PC-3 (cell line): ENCODE measurements around the gene SEC22C. TPM values are rescaled to one million over a fixed set of nuclear protein-coding genes. Genes with fewer than 3 reads are reported as not detected.

ENCODE experiments used
- ATAC-seq: fragments of 200-7000 bp; cut with Tn5 transposase; 2 replicates; pipeline ENCODE4 v1.9.1; 2020; ENCODE audit warnings: mild to moderate bottlenecking, moderate library complexity
- BruUV-seq: library from RNA; stranded (reverse); fragments of 400-500 nt; replicated peaks from 2 replicates; lab custom pipeline; 2021; lab: Mats Ljungman, UMichigan
- CTCF ChIA-PET: fragments of 300-600 bp; sonication (Branson Sonifier 250); formaldehyde crosslinking; loops from one replicate; lab custom pipeline; 2022; ENCODE audit warnings: antibody characterized with exemption; lab: Charles Lee
- POLR2A ChIA-PET: fragments of 300-600 bp; sonication (Branson Sonifier 250); formaldehyde crosslinking; loops from one replicate; lab custom pipeline; 2022; ENCODE audit warnings: antibody characterized with exemption; ENCODE audit not compliant: unreplicated experiment; lab: Charles Lee
- DNase-seq: peaks from one replicate; pipeline ENCODE4 v3.0.0-alpha.2; 2015
- H2AFZ ChIP-seq: fragments of 300-600 bp; sonication (generic); 2 replicates; pipeline ENCODE4 v1.6.0; 2016; ENCODE audit warnings: antibody characterized with exemption, low read length
- H3F3A ChIP-seq: fragments of 300-600 bp; sonication (generic); one replicate; pipeline ENCODE4 v1.6.0; 2017; ENCODE audit warnings: antibody characterized with exemption, low read length, control low read depth, mild to moderate bottlenecking; ENCODE audit not compliant: unreplicated experiment
- H3K27ac ChIP-seq: fragments of 300-600 bp; sonication (generic); 2 replicates; pipeline ENCODE4 v1.5.1; 2016; ENCODE audit warnings: mild to moderate bottlenecking, low read length
- H3K27me3 ChIP-seq: fragments of 300-600 bp; sonication (generic); 2 replicates; pipeline ENCODE4 v1.6.1; 2016; ENCODE audit warnings: low read length, mixed read lengths
- H3K36me3 ChIP-seq: fragments of 300-600 bp; sonication (generic); 2 replicates; pipeline ENCODE4 v1.6.1; 2016; ENCODE audit warnings: low read depth, mixed run types, low read length, mixed read lengths
- H3K4me1 ChIP-seq: fragments of 300-600 bp; sonication (generic); 2 replicates; pipeline ENCODE4 v1.5.1; 2016; ENCODE audit warnings: low read length; ENCODE audit not compliant: insufficient read depth
- H3K4me2 ChIP-seq: fragments of 300-600 bp; sonication (generic); 2 replicates; pipeline ENCODE4 v1.6.0; 2016; ENCODE audit warnings: low read length
- H3K4me3 ChIP-seq: fragments of 300-600 bp; sonication (generic); 2 replicates; pipeline ENCODE4 v1.5.1; 2016; ENCODE audit warnings: mild to moderate bottlenecking, low read length, mixed read lengths
- H3K79me2 ChIP-seq: fragments of 300-600 bp; sonication (generic); 2 replicates; pipeline ENCODE4 v1.6.1; 2017; ENCODE audit warnings: low read length, mixed read lengths
- H3K9ac ChIP-seq: fragments of 300-600 bp; sonication (generic); 2 replicates; pipeline ENCODE4 v1.6.0; 2016; ENCODE audit warnings: mild to moderate bottlenecking, low read length
- H3K9me2 ChIP-seq: fragments of 300-600 bp; sonication (generic); replicated peaks from 2 replicates; pipeline ENCODE4 v1.6.1; 2016; ENCODE audit warnings: mixed run types, low read length, mixed read lengths
- H3K9me3 ChIP-seq: fragments of 300-600 bp; sonication (generic); 2 replicates; pipeline ENCODE4 v1.6.1; 2016; ENCODE audit warnings: low read length, mixed read lengths
- H4K20me1 ChIP-seq: fragments of 300-600 bp; sonication (generic); 2 replicates; pipeline ENCODE4 v1.6.1; 2016; ENCODE audit warnings: low read length, mixed read lengths
- CTCF ChIP-seq: fragments of 300-600 bp; sonication (generic); conservative IDR thresholded peaks from 2 replicates; pipeline ENCODE4 v1.5.1; 2017; ENCODE audit warnings: antibody characterized with exemption, low read depth, mild to moderate bottlenecking, low read length
- EZH2 ChIP-seq: fragments of 300-600 bp; sonication (generic); IDR thresholded peaks from one replicate; pipeline ENCODE4 v1.6.1; 2017; ENCODE audit warnings: antibody characterized with exemption, mild to moderate bottlenecking, low read length; ENCODE audit not compliant: unreplicated experiment
- EZH2phosphoT487 ChIP-seq: fragments of 300-600 bp; sonication (generic); IDR thresholded peaks from 2 replicates; pipeline ENCODE4 v1.6.1; 2018; ENCODE audit warnings: mild to moderate bottlenecking, antibody characterized with exemption, low read length, borderline replicate concordance
- intact Hi-C: fragments of 100-400 bp; cut with micrococcal nuclease; formaldehyde crosslinking; loops from 2 replicates; pipeline ENCODE4 v1.9.0; 2023
- total RNA-seq: library from RNA; depleted of rRNA; stranded (reverse); fragments of >200 nt; gene quantifications from 2 replicates; pipeline ENCODE4 v1.2.3, GENCODE V29; 2014

Gene SEC22C
- total RNA-seq, 1 experiment from 2014 or later: 63.3 TPM

- intact Hi-C loops: no loop called here
- BruUV-seq: no TSS peak
- H3K27ac ChIP-seq: no peak overlapping the region
- no peaks in the 10 kb centered on the region for H4K20me1 ChIP-seq
- H3K27me3 ChIP-seq: no peaks in the 10 kb centered on the region
- H3K9me2 ChIP-seq: no peaks in the 10 kb centered on the region
- H3F3A ChIP-seq: no peaks in the 10 kb centered on the region
- H3K36me3 ChIP-seq: no peaks in the 10 kb centered on the region
- H3K9ac ChIP-seq: no peak overlapping the region
- H3K4me1 ChIP-seq: no peaks in the 10 kb centered on the region
- TF ChIP-seq EZH2phosphoT487 (no peak), EZH2 (no peak), CTCF (no peak)
- POLR2A ChIA-PET: no interaction called here
- H3K9me3 ChIP-seq: no peaks in the 10 kb centered on the region
- CTCF ChIA-PET: no interaction called here
- no peak overlapping the region for H3K4me2 ChIP-seq
- H3K4me3 ChIP-seq: no peak overlapping the region
- H2AFZ ChIP-seq: no peak overlapping the region
- no peaks in the 10 kb centered on the region for H3K79me2 ChIP-seq
- ATAC-seq: no peak
- no peak for DNase-seq
Observed at GRCh38 chr3:42532229-42532628, 49.5 kb downstream of the SEC22C start.

DNA sequence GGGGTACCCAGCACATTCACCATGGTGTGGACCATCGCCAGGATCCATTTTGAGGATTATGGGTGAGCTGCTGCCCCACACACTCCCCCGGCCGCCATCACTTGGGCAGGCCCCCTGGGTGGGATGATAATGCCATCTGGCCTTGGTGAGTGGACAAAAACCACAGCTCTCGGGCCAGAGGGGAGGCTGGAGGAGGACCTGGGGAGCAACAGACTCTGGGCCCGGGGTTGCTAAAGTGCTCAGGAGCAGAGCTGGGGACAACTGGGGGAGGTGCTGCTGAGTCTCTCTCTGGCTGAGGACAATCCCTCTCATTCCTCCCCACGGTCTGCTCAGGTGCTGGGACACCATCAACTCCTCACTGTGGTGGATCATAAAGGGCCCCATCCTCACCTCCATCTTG is 50.3 kb downstream of the SEC22C start:
- ChIA-PET CTCF (no interaction called here), POLR2A (no interaction called here)
- intact Hi-C loops: no loop called here
- TF ChIP-seq EZH2phosphoT487: no peak
- TF ChIP-seq CTCF: no peak
- no peak for TF ChIP-seq EZH2
- no TSS peak for BruUV-seq
- Histone ChIP-seq H3K9ac (no peak overlapping the region), H3K79me2 (no peaks in the 10 kb centered on the region), H4K20me1 (no peaks in the 10 kb centered on the region), H3K9me3 (no peaks in the 10 kb centered on the region), H3K9me2 (no peaks in the 10 kb centered on the region), H3F3A (no peaks in the 10 kb centered on the region), H3K4me1 (no peaks in the 10 kb centered on the region), H3K4me2 (no peak overlapping the region), H2AFZ (no peak overlapping the region), H3K36me3 (no peaks in the 10 kb centered on the region), H3K27me3 (no peaks in the 10 kb centered on the region), H3K27ac (no peak overlapping the region), H3K4me3 (no peak overlapping the region)
- ATAC-seq: no peak
- no peak for DNase-seq

DNA sequence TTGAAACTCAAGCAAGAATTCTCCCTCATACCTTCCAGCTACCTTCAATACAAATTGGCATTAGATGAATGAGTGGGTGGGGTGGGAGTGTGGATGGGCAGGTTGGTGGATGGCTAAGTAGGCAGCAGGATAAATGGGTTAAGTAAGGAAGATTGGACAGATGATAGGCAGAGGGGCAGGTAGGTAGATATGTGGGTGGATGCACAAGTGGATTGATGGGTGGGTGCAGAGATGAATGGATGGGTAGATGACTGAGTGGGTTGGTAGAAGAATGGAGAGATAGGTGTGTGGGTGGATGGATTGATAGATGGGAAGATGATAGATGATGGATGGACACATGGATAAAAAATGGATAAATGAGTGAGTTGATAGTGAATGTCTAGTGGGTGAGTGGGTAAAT is 51.7 kb downstream of the SEC22C start:
- H3K9ac ChIP-seq: no peak overlapping the region
- H3K79me2 ChIP-seq: no peaks in the 10 kb centered on the region
- ChIA-PET POLR2A (no interaction called here), CTCF (no interaction called here)
- no peaks in the 10 kb centered on the region for H4K20me1 ChIP-seq
- no peak overlapping the region for H3K4me2 ChIP-seq
- H3K4me3 ChIP-seq: no peak overlapping the region
- H3K4me1 ChIP-seq: no peaks in the 10 kb centered on the region
- TF ChIP-seq EZH2: no peak
- DNase-seq: no peak
- H3K9me3 ChIP-seq: no peaks in the 10 kb centered on the region
- H2AFZ ChIP-seq: no peak overlapping the region
- no peak for ATAC-seq
- no peak overlapping the region for H3K27ac ChIP-seq
- intact Hi-C loops: no loop called here
- H3K36me3 ChIP-seq: no peaks in the 10 kb centered on the region
- no peaks in the 10 kb centered on the region for H3F3A ChIP-seq
- no peaks in the 10 kb centered on the region for H3K9me2 ChIP-seq
- no peaks in the 10 kb centered on the region for H3K27me3 ChIP-seq
- BruUV-seq: no TSS peak
